ENCODE measurements around the gene RBM28.

Gene RBM28

GRCh38 chr7:128376077-128376476 is 32.4 kb upstream of the RBM28 start:
- H3K23ac ChIP-seq (ENCODE audit: low read length in 2 of 2), result no peak overlapping the region
- H2BK15ac ChIP-seq (ENCODE audit: low read depth, poor library complexity, severe bottlenecking), result no peak overlapping the region
- H3K4ac ChIP-seq (ENCODE audit: low read depth in 1 of 2, low read length in 2 of 2), result no peak overlapping the region
- no peak overlapping the region for H3K14ac ChIP-seq (ENCODE audit: low read length in 2 of 2)
- H2AFZ ChIP-seq (ENCODE audit: low read depth, low read length), result no peak overlapping the region
- no peak overlapping the region for H2BK5ac ChIP-seq (ENCODE audit: low read depth, low read length, poor library complexity, severe bottlenecking)
- peaks cover 4 to 21% of the 10 kb centered on the region in 2 experiments for H3K27me3 ChIP-seq (ENCODE audit: control insufficient read depth in 1 of 2, insufficient read depth in 1 of 2, low read length in 2 of 2)
- no peaks in the 10 kb centered on the region for H3K9me3 ChIP-seq (ENCODE audit: control insufficient read depth, low read length)
- H3K9ac ChIP-seq (ENCODE audit: low read length), result no peak overlapping the region
- no peak overlapping the region for H3K27ac ChIP-seq (ENCODE audit: low read length, poor library complexity, severe bottlenecking)
- 100% methylated on average over 3 of the region's 3 CpGs for WGBS
- no peak overlapping the region for H4K91ac ChIP-seq (ENCODE audit: low read length)
- H2BK12ac ChIP-seq (ENCODE audit: low read length in 2 of 2), result no peak overlapping the region
- DNase-seq, result no peak
- H3K18ac ChIP-seq (ENCODE audit: low read depth in 1 of 2, low read length in 2 of 2), result no peak overlapping the region
- no peak overlapping the region for H3K4me2 ChIP-seq (ENCODE audit: low read length, poor library complexity, severe bottlenecking)
- H3K79me1 ChIP-seq (replicated peaks; ENCODE audit: low read length, poor library complexity, severe bottlenecking), result no peaks in the 10 kb centered on the region
- no peaks in the 10 kb centered on the region for H3K36me3 ChIP-seq (ENCODE audit: control insufficient read depth in 1 of 2, insufficient read depth in 2 of 2, low read depth in 1 of 2, low read length in 2 of 2)
- no peak overlapping the region for H2AK5ac ChIP-seq (ENCODE audit: low read length, severe bottlenecking)
- H3K4me3 ChIP-seq (ENCODE audit: insufficient read depth in 1 of 2, low read depth in 1 of 2, low read length in 2 of 2), result no peak overlapping the region
- no peak overlapping the region for H4K8ac ChIP-seq (ENCODE audit: low read length)
- peaks cover 3% of the 10 kb centered on the region for H3K4me1 ChIP-seq (ENCODE audit: control insufficient read depth, insufficient read depth, low read depth, low read length)
- no peak overlapping the region for H2BK120ac ChIP-seq (ENCODE audit: low read depth, low read length)

- H4K8ac ChIP-seq (ENCODE audit: low read length), result no peak overlapping the region
- H3K4ac ChIP-seq (ENCODE audit: low read depth in 1 of 2, low read length in 2 of 2), result no peak overlapping the region
- no peak overlapping the region for H2BK15ac ChIP-seq (ENCODE audit: low read depth, poor library complexity, severe bottlenecking)
- no peak overlapping the region for H2BK120ac ChIP-seq (ENCODE audit: low read depth, low read length)
- H3K9me3 ChIP-seq (ENCODE audit: control insufficient read depth, low read length), result no peaks in the 10 kb centered on the region
- DNase-seq, result no peak
- WGBS, result 49% methylated on average over 1 of the region's 1 CpG
- no peak overlapping the region for H2BK5ac ChIP-seq (ENCODE audit: low read depth, low read length, poor library complexity, severe bottlenecking)
- no peak overlapping the region for H4K91ac ChIP-seq (ENCODE audit: low read length)
- peaks cover 3 to 21% of the 10 kb centered on the region in 2 experiments for H3K27me3 ChIP-seq (ENCODE audit: control insufficient read depth in 1 of 2, insufficient read depth in 1 of 2, low read length in 2 of 2)
- no peak overlapping the region for H3K23ac ChIP-seq (ENCODE audit: low read length in 2 of 2)
- H3K4me3 ChIP-seq (ENCODE audit: insufficient read depth in 1 of 2, low read depth in 1 of 2, low read length in 2 of 2), result no peak overlapping the region
- H3K18ac ChIP-seq (ENCODE audit: low read depth in 1 of 2, low read length in 2 of 2), result no peak overlapping the region
- H3K4me2 ChIP-seq (ENCODE audit: low read length, poor library complexity, severe bottlenecking), result no peak overlapping the region
- H2AFZ ChIP-seq (ENCODE audit: low read depth, low read length), result no peak overlapping the region
- no peak overlapping the region for H3K14ac ChIP-seq (ENCODE audit: low read length in 2 of 2)
- H2BK12ac ChIP-seq (ENCODE audit: low read length in 2 of 2), result no peak overlapping the region
- H3K4me1 ChIP-seq (ENCODE audit: control insufficient read depth, insufficient read depth, low read depth, low read length), result no peaks in the 10 kb centered on the region
- H2AK5ac ChIP-seq (ENCODE audit: low read length, severe bottlenecking), result no peak overlapping the region
- no peaks in the 10 kb centered on the region for H3K79me1 ChIP-seq (replicated peaks; ENCODE audit: low read length, poor library complexity, severe bottlenecking)
- no peaks in the 10 kb centered on the region for H3K36me3 ChIP-seq (ENCODE audit: control insufficient read depth in 1 of 2, insufficient read depth in 2 of 2, low read depth in 1 of 2, low read length in 2 of 2)
- no peak overlapping the region for H3K9ac ChIP-seq (ENCODE audit: low read length)
- no peak overlapping the region for H3K27ac ChIP-seq (ENCODE audit: low read length, poor library complexity, severe bottlenecking)
Measured at GRCh38 chr7:128374041-128374440, 30.3 kb upstream of the RBM28 start.

DNA sequence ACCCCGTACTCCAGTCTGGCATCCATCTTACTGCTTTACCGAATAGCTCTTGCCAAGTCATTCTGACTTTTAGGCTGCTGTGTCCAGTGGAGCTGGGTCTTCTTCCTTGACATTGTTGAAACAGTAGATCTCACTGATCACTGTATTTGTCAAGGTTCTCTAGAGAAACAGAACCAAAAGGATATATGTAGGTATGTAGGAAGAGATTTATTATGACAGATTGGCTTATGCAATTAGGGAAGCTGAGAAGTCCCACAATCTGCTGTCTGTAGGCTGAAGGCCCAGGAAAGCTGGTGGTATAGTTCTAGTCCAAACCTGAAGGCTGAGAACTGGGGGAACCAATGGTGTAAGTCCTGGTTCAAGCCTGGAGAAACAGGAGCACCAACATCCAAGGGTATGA is 29.9 kb upstream of the RBM28 start:
- H3K4me2 ChIP-seq (ENCODE audit: low read length, poor library complexity, severe bottlenecking), result no peak overlapping the region
- no peak for DNase-seq
- no peak overlapping the region for H2AK5ac ChIP-seq (ENCODE audit: low read length, severe bottlenecking)
- no peak overlapping the region for H2BK5ac ChIP-seq (ENCODE audit: low read depth, low read length, poor library complexity, severe bottlenecking)
- no peaks in the 10 kb centered on the region for H3K36me3 ChIP-seq (ENCODE audit: control insufficient read depth in 1 of 2, insufficient read depth in 2 of 2, low read depth in 1 of 2, low read length in 2 of 2)
- no peak overlapping the region for H2BK120ac ChIP-seq (ENCODE audit: low read depth, low read length)
- H3K79me1 ChIP-seq (replicated peaks; ENCODE audit: low read length, poor library complexity, severe bottlenecking), result no peaks in the 10 kb centered on the region
- H4K8ac ChIP-seq (ENCODE audit: low read length), result no peak overlapping the region
- H3K4me1 ChIP-seq (ENCODE audit: control insufficient read depth, insufficient read depth, low read depth, low read length), result no peaks in the 10 kb centered on the region
- H3K9me3 ChIP-seq (ENCODE audit: control insufficient read depth, low read length), result no peaks in the 10 kb centered on the region
- no peak overlapping the region for H3K27ac ChIP-seq (ENCODE audit: low read length, poor library complexity, severe bottlenecking)
- no peak overlapping the region for H3K4ac ChIP-seq (ENCODE audit: low read depth in 1 of 2, low read length in 2 of 2)
- H2BK12ac ChIP-seq (ENCODE audit: low read length in 2 of 2), result no peak overlapping the region
- H4K91ac ChIP-seq (ENCODE audit: low read length), result no peak overlapping the region
- no peak overlapping the region for H3K9ac ChIP-seq (ENCODE audit: low read length)
- H3K4me3 ChIP-seq (ENCODE audit: insufficient read depth in 1 of 2, low read depth in 1 of 2, low read length in 2 of 2), result no peak overlapping the region
- H2AFZ ChIP-seq (ENCODE audit: low read depth, low read length), result no peak overlapping the region
- H2BK15ac ChIP-seq (ENCODE audit: low read depth, poor library complexity, severe bottlenecking), result no peak overlapping the region
- no peak overlapping the region for H3K23ac ChIP-seq (ENCODE audit: low read length in 2 of 2)
- 86% methylated on average over 2 of the region's 2 CpGs for WGBS
- H3K18ac ChIP-seq (ENCODE audit: low read depth in 1 of 2, low read length in 2 of 2), result no peak overlapping the region
- H3K14ac ChIP-seq (ENCODE audit: low read length in 2 of 2), result no peak overlapping the region
- H3K27me3 ChIP-seq (ENCODE audit: control insufficient read depth in 1 of 2, insufficient read depth in 1 of 2, low read length in 2 of 2), result peaks cover 0 to 21% of the 10 kb centered on the region in 2 experiments

DNA sequence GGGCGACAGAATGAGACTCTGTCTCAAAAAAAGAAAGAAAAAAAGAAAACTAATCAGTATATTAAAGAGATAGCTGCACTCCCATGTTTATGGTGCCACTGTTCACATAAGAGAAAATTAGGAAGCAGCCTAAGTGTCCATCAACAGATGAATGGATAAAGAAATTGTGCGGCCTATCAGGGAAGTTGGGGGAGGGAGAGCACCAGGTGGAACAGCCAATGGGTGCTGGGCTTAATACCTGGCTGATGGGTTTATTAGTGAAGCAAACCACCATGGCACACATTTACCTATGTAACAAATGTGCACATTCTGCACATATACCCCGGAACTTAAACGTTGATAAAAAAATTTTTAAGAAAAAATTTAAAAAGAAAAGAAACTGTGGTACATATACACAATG is 26.8 kb upstream of the RBM28 start:
- Histone ChIP-seq H3K79me1 (replicated peaks; ENCODE audit: low read length, poor library complexity, severe bottlenecking) (no peaks in the 10 kb centered on the region), H2AK5ac (ENCODE audit: low read length, severe bottlenecking) (no peak overlapping the region), H3K9ac (ENCODE audit: low read length) (no peak overlapping the region), H3K18ac (ENCODE audit: low read depth in 1 of 2, low read length in 2 of 2) (no peak overlapping the region), H3K9me3 (ENCODE audit: control insufficient read depth, low read length) (no peaks in the 10 kb centered on the region), H2BK12ac (ENCODE audit: low read length in 2 of 2) (no peak overlapping the region), H3K27ac (ENCODE audit: low read length, poor library complexity, severe bottlenecking) (no peak overlapping the region), H2BK5ac (ENCODE audit: low read depth, low read length, poor library complexity, severe bottlenecking) (no peak overlapping the region), H3K4ac (ENCODE audit: low read depth in 1 of 2, low read length in 2 of 2) (no peak overlapping the region), H3K27me3 (ENCODE audit: control insufficient read depth in 1 of 2, insufficient read depth in 1 of 2, low read length in 2 of 2) (peaks cover 14 to 33% of the 10 kb centered on the region in 2 experiments), H3K36me3 (ENCODE audit: control insufficient read depth in 1 of 2, insufficient read depth in 2 of 2, low read depth in 1 of 2, low read length in 2 of 2) (no peaks in the 10 kb centered on the region), H3K4me2 (ENCODE audit: low read length, poor library complexity, severe bottlenecking) (no peak overlapping the region), H3K4me1 (ENCODE audit: control insufficient read depth, insufficient read depth, low read depth, low read length) (no peaks in the 10 kb centered on the region), H3K4me3 (ENCODE audit: insufficient read depth in 1 of 2, low read depth in 1 of 2, low read length in 2 of 2) (no peak overlapping the region), H3K23ac (ENCODE audit: low read length in 2 of 2) (no peak overlapping the region), H2BK120ac (ENCODE audit: low read depth, low read length) (no peak overlapping the region), H4K8ac (ENCODE audit: low read length) (no peak overlapping the region), H2BK15ac (ENCODE audit: low read depth, poor library complexity, severe bottlenecking) (no peak overlapping the region), H4K91ac (ENCODE audit: low read length) (no peak overlapping the region), H3K14ac (ENCODE audit: low read length in 2 of 2) (no peak overlapping the region), H2AFZ (ENCODE audit: low read depth, low read length) (no peak overlapping the region)
- WGBS, result 100% methylated on average over 1 of the region's 4 CpGs
- no peak for DNase-seq
